ENCODE results near the gene AKAP14. TPM values are rescaled to one million over a fixed set of nuclear protein-coding genes. Genes with fewer than 3 reads are reported as not detected.
A peak's percentile ranks its signal among the peaks of the same experiment; 100 is the strongest.
"Not testable (repeated sequence)": the region's sequence is repeated elsewhere in the genome, so short reads cannot be mapped to it uniquely, and the experiment has no call there.

AKAP14 gene
- total and polyA plus RNA-seq, 4 donors, result not detected

DNA sequence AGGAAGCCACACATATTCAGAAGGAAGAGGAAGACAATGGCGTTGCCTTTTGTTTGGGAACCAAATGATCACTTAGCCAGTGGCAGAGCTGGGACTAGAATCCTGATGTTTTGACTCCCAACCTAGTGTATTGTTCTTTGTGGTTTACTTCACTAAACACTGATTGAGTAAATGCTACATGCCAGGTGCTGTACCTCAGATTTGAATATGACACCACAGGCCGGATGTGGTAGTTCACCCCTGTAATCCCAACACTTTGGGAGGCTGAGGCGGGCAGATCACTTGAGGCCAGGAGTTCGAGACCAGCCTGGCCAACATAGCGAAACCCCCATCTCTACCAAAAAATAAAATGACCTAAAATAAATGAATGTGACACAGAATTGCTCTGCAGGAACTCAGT lies 15.6 kb upstream of the AKAP14 start:
- Histone ChIP-seq H3K4me3 (ENCODE audit: low read length in 2 of 2) (no peak overlapping the region), H3K4me1 (ENCODE audit: control insufficient read depth in 1 of 2, insufficient read depth in 2 of 2, low read length in 2 of 2) (no peaks in the 10 kb centered on the region), H3K27ac (ENCODE audit: low read depth in 1 of 2, low read length in 2 of 2) (no peak overlapping the region), H3K27me3 (ENCODE audit: control insufficient read depth in 1 of 2, insufficient read depth in 2 of 2, low read length in 1 of 2) (no peaks in the 10 kb centered on the region), H3K9me3 (ENCODE audit: control insufficient read depth, low read length) (no peaks in the 10 kb centered on the region), H3K36me3 (ENCODE audit: control insufficient read depth in 1 of 2, insufficient read depth in 2 of 2, low read length in 1 of 2) (no peaks in the 10 kb centered on the region)
- ATAC-seq (ENCODE audit: low FRiP score) (no peak), DNase-seq (no peak)
- intact Hi-C loops (cut with DNase I), result no loop called here
- 78 to 86% methylated on average over 5 of the region's 5 CpGs for WGBS, 2 donors

DNA sequence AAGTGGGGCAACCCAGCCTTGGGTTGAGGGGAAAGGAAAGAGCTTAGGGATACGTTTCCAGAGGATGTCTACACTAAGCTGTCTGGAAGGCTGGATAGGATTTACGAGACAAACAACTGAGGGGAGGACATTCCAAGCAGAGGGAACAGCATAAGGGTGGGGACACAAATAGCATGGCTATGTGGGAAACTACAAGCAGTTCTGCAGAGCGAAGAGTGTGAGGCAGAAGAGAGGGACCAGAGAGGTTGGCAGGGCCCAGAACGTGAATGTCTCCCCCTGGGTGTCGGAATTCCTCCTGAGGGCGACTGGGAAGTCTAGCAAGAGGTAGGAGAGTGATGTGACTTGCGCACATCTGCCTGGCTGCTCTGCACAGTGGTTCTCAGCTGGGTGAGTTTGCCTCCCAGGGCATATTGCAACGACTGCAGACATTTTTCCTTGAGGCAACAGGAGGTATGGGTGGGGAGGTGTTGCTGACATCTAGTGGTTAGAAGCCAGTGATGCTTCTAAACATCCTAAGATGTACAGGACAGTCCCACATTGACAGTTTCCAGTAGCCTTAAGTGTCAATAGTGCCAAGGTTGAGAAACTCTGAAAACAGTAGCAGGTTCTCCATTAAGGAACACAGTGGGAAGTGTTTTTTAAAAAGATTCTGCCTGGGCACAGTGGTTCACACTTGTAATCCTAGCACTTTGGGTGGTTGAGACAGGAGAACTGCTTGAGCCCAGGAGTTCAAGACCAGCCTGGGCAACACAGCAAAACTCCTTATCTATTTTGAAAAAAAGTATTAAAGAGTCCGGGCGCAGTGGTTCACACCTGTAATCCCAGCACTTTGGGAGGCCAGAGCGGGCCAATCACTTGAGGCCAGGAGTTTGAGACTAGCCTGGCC lies 14.9 kb upstream of the AKAP14 start:
- H3K4me3 ChIP-seq (ENCODE audit: low read length in 2 of 2), result no peak overlapping the region
- no peaks in the 10 kb centered on the region for H3K4me1 ChIP-seq (ENCODE audit: control insufficient read depth in 1 of 2, insufficient read depth in 2 of 2, low read length in 2 of 2)
- H3K27ac ChIP-seq (ENCODE audit: low read depth in 1 of 2, low read length in 2 of 2), result no peak overlapping the region
- H3K27me3 ChIP-seq (ENCODE audit: control insufficient read depth in 1 of 2, insufficient read depth in 2 of 2, low read length in 1 of 2), result no peaks in the 10 kb centered on the region
- no peaks in the 10 kb centered on the region for H3K36me3 ChIP-seq (ENCODE audit: control insufficient read depth in 1 of 2, insufficient read depth in 2 of 2, low read length in 1 of 2)
- H3K9me3 ChIP-seq (ENCODE audit: control insufficient read depth, low read length), result no peaks in the 10 kb centered on the region
- 50 to 52% methylated on average over 11 of the region's 11 CpGs for WGBS, 2 donors
- DNase-seq, result no peak
- ATAC-seq (ENCODE audit: low FRiP score), result peak; percentile 74
- intact Hi-C loops (cut with DNase I), result no loop called here

DNA sequence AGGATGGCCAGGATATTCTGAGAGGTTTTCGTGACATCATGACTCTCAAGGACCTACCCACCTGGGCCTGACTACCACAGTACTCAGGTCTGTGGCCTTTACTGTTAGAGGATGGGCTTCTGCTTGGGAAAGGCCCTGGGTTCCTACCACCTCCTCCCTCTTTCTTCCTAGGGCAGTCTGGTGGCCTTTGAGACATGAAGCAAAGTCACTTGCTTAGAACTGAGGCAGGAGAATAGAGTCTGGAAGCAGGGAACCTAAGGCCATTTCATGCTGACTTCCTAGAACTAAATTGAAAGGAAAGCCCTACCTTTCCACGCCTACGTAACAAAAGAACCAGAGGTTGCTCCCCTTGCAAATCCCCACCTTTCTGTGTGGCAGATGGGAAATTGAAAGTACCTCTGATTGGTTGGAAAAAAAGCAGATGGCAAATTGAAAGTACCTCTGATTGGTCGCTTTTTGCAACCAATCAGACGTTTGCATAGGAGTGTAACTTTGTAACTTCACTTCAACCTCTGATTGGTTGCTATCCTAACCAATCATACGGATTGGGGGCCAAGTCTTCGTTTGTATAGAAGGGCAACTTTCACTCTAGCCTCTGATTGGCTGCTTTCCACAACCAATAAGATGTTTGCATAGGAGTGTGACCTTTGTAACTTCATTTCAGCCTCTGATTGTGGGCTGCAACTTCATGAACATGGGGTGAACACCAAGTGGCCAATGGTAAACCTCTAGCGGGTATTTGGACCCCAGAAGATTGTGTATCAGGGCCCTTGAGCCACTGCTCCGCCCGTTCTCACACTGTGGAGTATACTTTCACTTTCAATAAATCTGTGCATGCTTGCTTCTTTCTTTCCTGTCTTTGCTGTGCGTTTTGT lies 9.9 kb upstream of the AKAP14 start:
- WGBS, 2 donors, result 78 to 86% methylated on average over 11 of the region's 11 CpGs
- H3K4me3 ChIP-seq (ENCODE audit: low read length in 2 of 2), result no peak overlapping the region
- intact Hi-C loops (cut with DNase I), result no loop called here
- DNase-seq (no peak), ATAC-seq (ENCODE audit: low FRiP score) (no peak)
- H3K27me3 ChIP-seq (ENCODE audit: control insufficient read depth in 1 of 2, insufficient read depth in 2 of 2, low read length in 1 of 2), result no peaks in the 10 kb centered on the region
- no peak overlapping the region for H3K27ac ChIP-seq (ENCODE audit: low read depth in 1 of 2, low read length in 2 of 2)
- H3K4me1 ChIP-seq (ENCODE audit: control insufficient read depth in 1 of 2, insufficient read depth in 2 of 2, low read length in 2 of 2), result no peaks in the 10 kb centered on the region
- H3K9me3 ChIP-seq (ENCODE audit: control insufficient read depth, low read length), result no peaks in the 10 kb centered on the region
- H3K36me3 ChIP-seq (ENCODE audit: control insufficient read depth in 1 of 2, insufficient read depth in 2 of 2, low read length in 1 of 2), result no peaks in the 10 kb centered on the region

DNA sequence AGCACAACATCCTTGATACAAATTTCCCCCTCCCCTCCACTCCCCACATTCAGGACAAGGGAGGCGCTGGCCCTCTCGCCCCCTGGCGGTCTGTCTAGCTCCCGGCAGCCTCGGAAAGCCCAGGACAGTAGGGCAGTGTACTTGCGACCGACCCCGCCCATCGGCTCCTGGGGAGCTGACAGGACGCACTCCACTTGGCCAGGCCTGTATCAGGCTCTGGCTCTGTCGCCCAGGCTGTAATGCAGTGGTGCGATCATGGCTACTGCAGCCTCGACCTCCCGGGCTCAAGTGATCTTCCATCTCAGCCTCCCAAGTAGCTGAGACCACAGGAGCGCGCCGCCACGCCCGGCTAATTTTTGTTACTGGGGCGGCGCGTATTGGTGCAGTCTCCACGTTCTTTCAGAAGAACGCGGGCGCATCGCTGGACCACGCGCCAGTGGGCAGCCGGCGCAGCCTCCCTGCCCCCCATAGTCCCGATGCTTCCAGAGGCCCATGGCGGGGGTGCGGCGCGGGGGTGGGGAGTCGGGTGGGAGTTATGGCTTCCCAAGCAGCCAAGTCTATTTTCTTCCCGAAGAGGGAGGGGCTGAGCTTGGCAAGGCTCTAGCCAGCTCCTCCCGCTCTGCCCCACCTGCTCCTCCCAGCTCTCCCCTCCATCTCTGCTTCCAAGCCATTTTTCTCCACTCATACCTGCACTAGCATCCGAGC lies 7.8 kb upstream of the AKAP14 start:
- H3K36me3 ChIP-seq (ENCODE audit: control insufficient read depth in 1 of 2, insufficient read depth in 2 of 2, low read length in 1 of 2), result no peaks in the 10 kb centered on the region
- H3K27me3 ChIP-seq (ENCODE audit: control insufficient read depth in 1 of 2, insufficient read depth in 2 of 2, low read length in 1 of 2), result no peaks in the 10 kb centered on the region
- H3K9me3 ChIP-seq (ENCODE audit: control insufficient read depth, low read length), result no peaks in the 10 kb centered on the region
- H3K4me1 ChIP-seq (ENCODE audit: control insufficient read depth in 1 of 2, insufficient read depth in 2 of 2, low read length in 2 of 2), result no peaks in the 10 kb centered on the region
- WGBS, 2 donors, result 11 to 35% methylated on average over 39 to 40 of the region's 40 CpGs
- no peak overlapping the region for H3K4me3 ChIP-seq (ENCODE audit: low read length in 2 of 2)
- no peak overlapping the region for H3K27ac ChIP-seq (ENCODE audit: low read depth in 1 of 2, low read length in 2 of 2)
- intact Hi-C loops (cut with DNase I), result no loop called here
- DNase-seq (peak; percentile 68 to 80), ATAC-seq (ENCODE audit: low FRiP score) (peak; percentile 65)

DNA sequence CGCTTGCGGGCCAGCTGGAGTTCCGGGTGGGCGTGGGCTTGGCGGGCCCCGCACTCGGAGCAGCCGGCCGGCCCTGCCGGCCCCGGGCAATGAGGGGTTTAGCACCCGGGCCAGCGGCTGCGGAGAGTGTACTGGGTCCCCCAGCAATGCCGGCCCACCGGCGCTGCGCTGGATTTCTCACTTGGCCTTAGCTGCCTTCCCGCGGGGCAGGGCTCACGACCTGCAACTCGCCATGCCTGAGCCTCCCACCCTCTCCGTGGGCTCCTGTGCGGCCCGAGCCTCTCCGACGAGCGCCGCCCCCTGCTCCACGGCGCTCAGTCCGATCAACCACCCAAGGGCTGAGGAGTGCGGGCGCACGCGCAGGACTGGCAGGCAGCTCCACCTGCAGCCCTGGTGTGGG lies 5.1 kb upstream of the AKAP14 start:
- 81 to 87% methylated on average over 14 to 36 of the region's 36 CpGs for WGBS, 2 donors
- DNase-seq; H3K4me3 ChIP-seq (ENCODE audit: low read length in 2 of 2); H3K36me3 ChIP-seq (ENCODE audit: control insufficient read depth in 1 of 2, insufficient read depth in 2 of 2, low read length in 1 of 2); H3K27me3 ChIP-seq (ENCODE audit: control insufficient read depth in 1 of 2, insufficient read depth in 2 of 2, low read length in 1 of 2); H3K4me1 ChIP-seq (ENCODE audit: control insufficient read depth in 1 of 2, insufficient read depth in 2 of 2, low read length in 2 of 2); H3K9me3 ChIP-seq (ENCODE audit: control insufficient read depth, low read length); ATAC-seq (ENCODE audit: low FRiP score); H3K27ac ChIP-seq (ENCODE audit: low read depth in 1 of 2, low read length in 2 of 2); intact Hi-C loops (cut with DNase I): not testable (repeated sequence)

DNA sequence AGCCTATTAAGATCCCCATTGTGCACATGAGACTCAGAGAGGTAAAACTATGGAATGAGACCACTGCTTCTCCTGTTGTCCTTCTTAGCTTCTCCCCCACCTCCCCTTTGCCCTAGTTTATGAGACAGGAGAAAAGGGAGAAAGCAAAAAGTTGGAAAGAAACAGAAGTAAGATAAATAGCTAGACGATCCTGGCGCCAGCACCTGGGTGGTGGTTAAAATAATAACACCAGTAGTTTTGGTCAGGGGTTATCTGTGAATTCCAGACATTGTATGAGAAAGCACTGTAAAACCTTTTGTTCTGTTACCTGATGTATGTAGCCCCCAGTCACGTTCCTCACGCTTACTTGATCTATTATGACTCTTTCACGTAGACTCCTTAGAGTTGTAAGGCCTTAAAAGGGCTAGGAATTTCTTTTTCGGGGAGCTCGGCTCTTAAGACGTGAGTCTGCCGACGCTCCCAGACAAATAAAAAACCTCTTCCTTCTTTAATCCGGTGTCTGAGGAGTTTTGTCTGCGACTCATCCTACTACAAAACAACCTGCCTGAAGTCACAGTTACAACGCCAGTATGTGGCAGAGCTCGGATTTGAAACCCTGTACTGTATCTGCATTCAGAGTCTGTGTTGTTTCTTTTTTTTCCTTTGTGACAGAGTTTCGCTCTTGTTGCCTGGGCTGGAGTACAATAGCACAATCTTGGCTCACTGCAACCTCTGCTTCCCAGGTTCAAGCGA lies 3.6 kb upstream of the AKAP14 start:
- intact Hi-C loops (cut with DNase I); H3K4me1 ChIP-seq (ENCODE audit: control insufficient read depth in 1 of 2, insufficient read depth in 2 of 2, low read length in 2 of 2); DNase-seq; H3K27ac ChIP-seq (ENCODE audit: low read depth in 1 of 2, low read length in 2 of 2); H3K27me3 ChIP-seq (ENCODE audit: control insufficient read depth in 1 of 2, insufficient read depth in 2 of 2, low read length in 1 of 2); H3K4me3 ChIP-seq (ENCODE audit: low read length in 2 of 2); ATAC-seq (ENCODE audit: low FRiP score); H3K9me3 ChIP-seq (ENCODE audit: control insufficient read depth, low read length); H3K36me3 ChIP-seq (ENCODE audit: control insufficient read depth in 1 of 2, insufficient read depth in 2 of 2, low read length in 1 of 2): not testable (repeated sequence)
- WGBS, 2 donors, result 56 to 67% methylated on average over 16 of the region's 16 CpGs

DNA sequence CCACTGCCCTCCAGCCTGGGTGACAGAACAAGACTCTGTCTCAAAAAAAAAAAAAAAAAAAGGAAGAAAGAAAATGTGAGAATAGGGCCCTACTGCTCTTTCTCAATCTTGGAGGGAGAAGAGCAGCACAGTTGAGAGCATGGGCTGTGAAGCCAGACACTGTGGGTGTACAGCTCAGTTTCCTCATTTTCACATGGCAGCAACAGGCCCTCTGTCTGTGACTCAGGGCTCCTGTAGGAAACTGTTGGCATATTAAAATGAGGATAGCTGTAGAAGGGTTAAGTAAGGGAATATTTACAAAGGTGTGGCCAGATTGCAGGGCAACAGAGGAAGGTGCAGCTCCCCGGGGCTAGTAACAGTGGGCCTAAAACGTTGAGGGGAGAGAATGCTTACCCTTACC lies 3.4 kb downstream of the AKAP14 start:
- Histone ChIP-seq H3K4me3 (ENCODE audit: low read length in 2 of 2) (no peak overlapping the region), H3K27ac (ENCODE audit: low read depth in 1 of 2, low read length in 2 of 2) (no peak overlapping the region), H3K27me3 (ENCODE audit: control insufficient read depth in 1 of 2, insufficient read depth in 2 of 2, low read length in 1 of 2) (no peaks in the 10 kb centered on the region), H3K9me3 (ENCODE audit: control insufficient read depth, low read length) (no peaks in the 10 kb centered on the region), H3K36me3 (ENCODE audit: control insufficient read depth in 1 of 2, insufficient read depth in 2 of 2, low read length in 1 of 2) (no peaks in the 10 kb centered on the region), H3K4me1 (ENCODE audit: control insufficient read depth in 1 of 2, insufficient read depth in 2 of 2, low read length in 2 of 2) (no peaks in the 10 kb centered on the region)
- no peak for ATAC-seq (ENCODE audit: low FRiP score)
- no peak for DNase-seq
- 9 to 22% methylated on average over 2 of the region's 2 CpGs for WGBS, 2 donors
- intact Hi-C loops (cut with DNase I), result no loop called here

DNA sequence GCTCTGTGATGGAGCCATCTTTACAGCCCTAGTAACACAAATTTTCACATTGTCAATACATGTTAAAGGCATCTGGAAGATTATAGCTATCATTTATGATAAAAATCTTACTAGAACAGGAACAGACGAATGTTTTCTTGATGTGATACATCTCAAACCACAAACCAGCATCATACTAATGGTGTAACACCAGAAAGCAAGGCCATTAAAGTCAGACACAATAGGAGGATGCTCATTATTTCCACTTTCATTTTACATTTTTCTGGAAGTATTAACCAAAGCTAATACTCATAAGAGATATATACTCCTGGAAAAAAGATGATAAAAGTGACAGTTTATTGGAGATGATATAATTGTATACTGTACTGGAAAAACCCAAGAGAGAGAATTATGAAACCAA lies 5.3 kb downstream of the AKAP14 start:
- DNase-seq, result no peak
- no peak for ATAC-seq (ENCODE audit: low FRiP score)
- Histone ChIP-seq H3K36me3 (ENCODE audit: control insufficient read depth in 1 of 2, insufficient read depth in 2 of 2, low read length in 1 of 2) (no peaks in the 10 kb centered on the region), H3K9me3 (ENCODE audit: control insufficient read depth, low read length) (no peaks in the 10 kb centered on the region), H3K4me1 (ENCODE audit: control insufficient read depth in 1 of 2, insufficient read depth in 2 of 2, low read length in 2 of 2) (no peaks in the 10 kb centered on the region), H3K27ac (ENCODE audit: low read depth in 1 of 2, low read length in 2 of 2) (no peak overlapping the region), H3K4me3 (ENCODE audit: low read length in 2 of 2) (no peak overlapping the region), H3K27me3 (ENCODE audit: control insufficient read depth in 1 of 2, insufficient read depth in 2 of 2, low read length in 1 of 2) (no peaks in the 10 kb centered on the region)
- 63 to 69% methylated on average over 1 of the region's 1 CpG for WGBS, 2 donors
- intact Hi-C loops (cut with DNase I), result no loop called here

All from aorta (tissue), 5 donors.